HepG2 (cell line): ENCODE results near the gene CD300C. TPM values are rescaled to one million over a fixed set of nuclear protein-coding genes. Genes with fewer than 3 reads are reported as not detected.

Experiments
- ATAC-seq: fragments of 200-7000 bp; cut with Tn5 transposase; 3 replicates; pipeline ENCODE4 v1.9.1; 2020; ENCODE audit warnings: mild to moderate bottlenecking, moderate library complexity
- BruUV-seq: library from RNA; stranded (reverse); fragments of 400-500 nt; replicated peaks from 2 replicates; lab custom pipeline; 2021; lab: Mats Ljungman, UMichigan
- CTCF ChIA-PET: fragments of 300-600 bp; formaldehyde crosslinking; extraction: SDS; loops from one replicate; lab custom pipeline; 2021; ENCODE audit warnings: low total read pairs, inconsistent platforms, low intra/inter-chr PET ratio; lab: Yijun Ruan, JAX
- POLR2A ChIA-PET: fragments of 350-600 bp; sonication (Branson Sonifier 250); formaldehyde crosslinking; loops from one replicate; lab custom pipeline; 2020; ENCODE audit warnings: antibody characterized with exemption, inconsistent platforms; lab: Yijun Ruan, JAX
- DNase-seq: peaks from one replicate; pipeline ENCODE4 v3.0.0-alpha.2; 2015; ENCODE audit warnings: low spot score
- FAIRE-seq: peaks from 3 replicates; lab custom pipeline; 2011; peaks lifted over from hg19 to GRCh38; lab: Jason Lieb, UNC
- H2AFZ ChIP-seq: one replicate; pipeline ENCODE4 v1.6.1; 2011; ENCODE audit warnings: low read length, inconsistent platforms
- H3K27ac ChIP-seq: fragments of 300-600 bp; 3 replicates; pipeline ENCODE4 v1.8.0; 2011; ENCODE audit warnings: mixed run types, mild to moderate bottlenecking, mixed read lengths, low read length, inconsistent platforms; ENCODE audit not compliant: insufficient read depth; ENCODE audit errors: extremely low read length
- H3K27me3 ChIP-seq, 2 experiments: fragments of 200-600 bp in 1 of 2; 2 replicates in 1 of 2; 3 replicates in 1 of 2; pipeline versions ENCODE4 v1.6.0 to v1.8.0; 2011; ENCODE audit warnings: low read length in 2 of 2, mild to moderate bottlenecking in 2 of 2, moderate library complexity in 2 of 2, inconsistent platforms in 1 of 2; ENCODE audit not compliant: insufficient read depth in 2 of 2, control insufficient read depth in 1 of 2
- H3K36me3 ChIP-seq, 2 experiments: fragments of 200-600 bp in 1 of 2; replicated peaks in 1 of 2; 2 replicates in 1 of 2; 3 replicates in 1 of 2; pipeline versions ENCODE4 v1.5.1 to v1.8.0; 2011; ENCODE audit warnings: low read length in 2 of 2, inconsistent platforms in 1 of 2; ENCODE audit not compliant: insufficient read depth in 2 of 2, control insufficient read depth in 1 of 2
- H3K4me1 ChIP-seq: 2 replicates; pipeline ENCODE4 v1.5.1; 2012; ENCODE audit warnings: low read length, inconsistent platforms; ENCODE audit not compliant: insufficient read depth
- H3K4me2 ChIP-seq: 2 replicates; pipeline ENCODE4 v1.6.0; 2011; ENCODE audit warnings: low read depth, low read length, inconsistent platforms
- H3K4me3 ChIP-seq, 3 experiments: fragments of 200-600 bp in 1 of 3; sonication (generic), shearing (Covaris generic) in 1 of 3; replicated peaks in 1 of 3; 2 replicates each; pipeline ENCODE4 v1.5.1; 2011 to 2016; ENCODE audit warnings: low read length in 3 of 3, inconsistent platforms in 2 of 3, low read depth in 2 of 3, mild to moderate bottlenecking in 2 of 3, control low read depth in 1 of 3, mixed read lengths in 1 of 3; ENCODE audit not compliant: insufficient read depth in 1 of 3
- H3K79me2 ChIP-seq: one replicate; pipeline ENCODE4 v1.6.1; 2011; ENCODE audit warnings: low read length, inconsistent platforms; ENCODE audit not compliant: insufficient read depth
- H3K9ac ChIP-seq: 2 replicates; pipeline ENCODE4 v1.6.0; 2011; ENCODE audit warnings: mild to moderate bottlenecking, low read depth, low read length, inconsistent platforms; ENCODE audit not compliant: insufficient read depth
- H3K9me3 ChIP-seq: 2 replicates; pipeline ENCODE4 v1.5.1; 2012; ENCODE audit warnings: mild to moderate bottlenecking, low read length
- H4K20me1 ChIP-seq: 2 replicates; pipeline ENCODE4 v1.6.0; 2011; ENCODE audit warnings: inconsistent platforms, mild to moderate bottlenecking, low read length, moderate library complexity; ENCODE audit not compliant: insufficient read depth
- CENPX ChIP-seq: sonication (generic); formaldehyde crosslinking; IDR thresholded peaks from 2 replicates; pipeline ENCODE4 v1.9.0; 2021; ENCODE audit warnings: mild to moderate bottlenecking, missing genetic modification reagents, moderate library complexity
- FOXK2 ChIP-seq: fragments of 450-650 bp; IDR thresholded peaks from 2 replicates; pipeline ENCODE4 v1.6.1; 2016
- JARID2 ChIP-seq: sonication (generic); formaldehyde crosslinking; IDR thresholded peaks from 2 replicates; pipeline ENCODE4 v1.8.1; 2023; ENCODE audit warnings: missing genetic modification reagents, inconsistent platforms; ENCODE audit not compliant: insufficient replicate concordance
- NR1H2 ChIP-seq: sonication (generic); formaldehyde crosslinking; IDR thresholded peaks from 2 replicates; pipeline ENCODE4 v1.8.1; 2022; ENCODE audit warnings: low read depth, missing genetic modification reagents, borderline replicate concordance
- RBM22 ChIP-seq: fragments of 200-400 bp; formaldehyde crosslinking; optimal IDR thresholded peaks from 2 replicates; pipeline ENCODE3; 2017; ENCODE audit warnings: mild to moderate bottlenecking, low read length, moderate library complexity
- ZFYVE20 ChIP-seq: sonication (generic); formaldehyde crosslinking; IDR thresholded peaks from 2 replicates; pipeline ENCODE4 v1.8.0; 2023; ENCODE audit warnings: low read depth, mild to moderate bottlenecking, moderate library complexity, missing genetic modification reagents, borderline replicate concordance
- ZKSCAN5 ChIP-seq: sonication (generic); formaldehyde crosslinking; IDR thresholded peaks from 2 replicates; pipeline ENCODE4 v1.5.1; 2020; ENCODE audit warnings: mild to moderate bottlenecking, missing genetic modification reagents
- ZNF10 ChIP-seq: sonication (generic); formaldehyde crosslinking; IDR thresholded peaks from 2 replicates; pipeline ENCODE4 v1.4.0; 2020; ENCODE audit warnings: mild to moderate bottlenecking, low read depth, missing genetic modification reagents, borderline replicate concordance
- ZNF550 ChIP-seq: sonication (generic); formaldehyde crosslinking; IDR thresholded peaks from 2 replicates; pipeline ENCODE4 v1.4.0; 2020; ENCODE audit warnings: mild to moderate bottlenecking, missing genetic modification reagents, borderline replicate concordance
- ZNF616 ChIP-seq: sonication (generic); formaldehyde crosslinking; IDR thresholded peaks from 2 replicates; pipeline ENCODE4 v1.5.0; 2020; ENCODE audit warnings: low read depth, mild to moderate bottlenecking, missing genetic modification reagents
- ZNF619 ChIP-seq: sonication (generic); formaldehyde crosslinking; IDR thresholded peaks from 2 replicates; pipeline ENCODE4 v1.4.0; 2020; ENCODE audit warnings: mild to moderate bottlenecking, missing genetic modification reagents
- ZZZ3 ChIP-seq: sonication (generic); formaldehyde crosslinking; IDR thresholded peaks from 2 replicates; pipeline ENCODE4 v1.4.0; 2020; ENCODE audit warnings: missing genetic modification reagents, mild to moderate bottlenecking, borderline replicate concordance
- WGBS: methylation state at CpG from one replicate; pipeline ENCODE4 v1.1.6; 2017; ENCODE audit warnings: low lambda C conversion rate; 5-methylcytosine and 5-hydroxymethylcytosine counted together
- in situ Hi-C: cut with HindIII; loops from 2 replicates; pipeline ENCODE4 v1.10.0; 2017; ENCODE audit warnings: low pct_unique_long_range_greater_than_20kb; ENCODE audit not compliant: extremely low pct_ligation_motif_present
- intact Hi-C: fragments of 100-400 bp; cut with micrococcal nuclease; formaldehyde crosslinking; loops from one replicate; pipeline ENCODE4 v1.10.0; 2022; ENCODE audit not compliant: unreplicated experiment
- polyA plus RNA-seq, 8 experiments: library from polyadenylated mRNA; depleted of rRNA in 3 of 8; stranded (reverse) in 7 of 8; unstranded in 1 of 8; fragments of >200 nt; fragmentation: Illumina TruSeq in 4 of 8; extraction: Trizol in 4 of 8; gene quantifications; 2 replicates each; pipeline versions ENCODE4 v1.2.1 to v1.2.3, GENCODE V29; 2011 to 2016; ENCODE audit warnings: low read depth in 4 of 8, missing spikeins in 1 of 8, mixed read lengths in 1 of 8; ENCODE audit not compliant: insufficient read depth in 1 of 8
- total RNA-seq, 5 experiments: library from RNA; depleted of rRNA; stranded (reverse); fragments of >200 nt; fragmentation: Illumina TruSeq; extraction: Trizol; gene quantifications; 2 replicates each; pipeline ENCODE4 v1.2.3, GENCODE V29; 2016; ENCODE audit warnings: low read depth in 1 of 5
- TF ChIP-seq, protein P1 (sequence below): sonication (generic); formaldehyde crosslinking; IDR thresholded peaks from 2 replicates; pipeline ENCODE4 v1.4.0; 2020; ENCODE audit warnings: mild to moderate bottlenecking, missing genetic modification reagents
- TF ChIP-seq, protein P2 (sequence below): sonication (generic); formaldehyde crosslinking; IDR thresholded peaks from 2 replicates; pipeline ENCODE4 v1.9.0; 2022; ENCODE audit warnings: missing genetic modification reagents, mild to moderate bottlenecking, borderline replicate concordance

The CD300C gene
- total and polyA plus RNA-seq, 2 of the 13 experiments (the other 11 are each of a cell fraction or from before 2014, with no cell fraction given) = not detected

DNA sequence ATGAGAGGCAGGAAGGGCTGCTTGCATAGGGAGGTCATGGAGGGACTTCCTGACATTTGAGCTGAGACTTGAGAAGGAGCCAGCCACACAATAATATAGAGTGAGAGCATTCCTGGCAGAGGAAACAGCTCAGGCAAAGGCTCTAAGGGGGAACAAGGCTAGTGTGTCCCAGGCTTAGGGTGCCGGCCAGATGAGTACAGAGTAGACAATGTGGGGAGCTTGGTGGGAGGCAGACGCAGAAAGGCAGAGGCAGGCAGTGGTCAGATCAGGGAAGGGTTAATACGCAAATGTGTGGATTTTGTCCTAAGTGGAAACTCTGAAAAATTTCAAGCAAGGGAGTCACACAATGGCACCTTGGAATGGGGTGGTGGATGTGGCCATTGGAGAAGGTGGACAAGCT is 45.9 kb downstream of the CD300C start (continued):
- TF ChIP-seq, protein P1, sequence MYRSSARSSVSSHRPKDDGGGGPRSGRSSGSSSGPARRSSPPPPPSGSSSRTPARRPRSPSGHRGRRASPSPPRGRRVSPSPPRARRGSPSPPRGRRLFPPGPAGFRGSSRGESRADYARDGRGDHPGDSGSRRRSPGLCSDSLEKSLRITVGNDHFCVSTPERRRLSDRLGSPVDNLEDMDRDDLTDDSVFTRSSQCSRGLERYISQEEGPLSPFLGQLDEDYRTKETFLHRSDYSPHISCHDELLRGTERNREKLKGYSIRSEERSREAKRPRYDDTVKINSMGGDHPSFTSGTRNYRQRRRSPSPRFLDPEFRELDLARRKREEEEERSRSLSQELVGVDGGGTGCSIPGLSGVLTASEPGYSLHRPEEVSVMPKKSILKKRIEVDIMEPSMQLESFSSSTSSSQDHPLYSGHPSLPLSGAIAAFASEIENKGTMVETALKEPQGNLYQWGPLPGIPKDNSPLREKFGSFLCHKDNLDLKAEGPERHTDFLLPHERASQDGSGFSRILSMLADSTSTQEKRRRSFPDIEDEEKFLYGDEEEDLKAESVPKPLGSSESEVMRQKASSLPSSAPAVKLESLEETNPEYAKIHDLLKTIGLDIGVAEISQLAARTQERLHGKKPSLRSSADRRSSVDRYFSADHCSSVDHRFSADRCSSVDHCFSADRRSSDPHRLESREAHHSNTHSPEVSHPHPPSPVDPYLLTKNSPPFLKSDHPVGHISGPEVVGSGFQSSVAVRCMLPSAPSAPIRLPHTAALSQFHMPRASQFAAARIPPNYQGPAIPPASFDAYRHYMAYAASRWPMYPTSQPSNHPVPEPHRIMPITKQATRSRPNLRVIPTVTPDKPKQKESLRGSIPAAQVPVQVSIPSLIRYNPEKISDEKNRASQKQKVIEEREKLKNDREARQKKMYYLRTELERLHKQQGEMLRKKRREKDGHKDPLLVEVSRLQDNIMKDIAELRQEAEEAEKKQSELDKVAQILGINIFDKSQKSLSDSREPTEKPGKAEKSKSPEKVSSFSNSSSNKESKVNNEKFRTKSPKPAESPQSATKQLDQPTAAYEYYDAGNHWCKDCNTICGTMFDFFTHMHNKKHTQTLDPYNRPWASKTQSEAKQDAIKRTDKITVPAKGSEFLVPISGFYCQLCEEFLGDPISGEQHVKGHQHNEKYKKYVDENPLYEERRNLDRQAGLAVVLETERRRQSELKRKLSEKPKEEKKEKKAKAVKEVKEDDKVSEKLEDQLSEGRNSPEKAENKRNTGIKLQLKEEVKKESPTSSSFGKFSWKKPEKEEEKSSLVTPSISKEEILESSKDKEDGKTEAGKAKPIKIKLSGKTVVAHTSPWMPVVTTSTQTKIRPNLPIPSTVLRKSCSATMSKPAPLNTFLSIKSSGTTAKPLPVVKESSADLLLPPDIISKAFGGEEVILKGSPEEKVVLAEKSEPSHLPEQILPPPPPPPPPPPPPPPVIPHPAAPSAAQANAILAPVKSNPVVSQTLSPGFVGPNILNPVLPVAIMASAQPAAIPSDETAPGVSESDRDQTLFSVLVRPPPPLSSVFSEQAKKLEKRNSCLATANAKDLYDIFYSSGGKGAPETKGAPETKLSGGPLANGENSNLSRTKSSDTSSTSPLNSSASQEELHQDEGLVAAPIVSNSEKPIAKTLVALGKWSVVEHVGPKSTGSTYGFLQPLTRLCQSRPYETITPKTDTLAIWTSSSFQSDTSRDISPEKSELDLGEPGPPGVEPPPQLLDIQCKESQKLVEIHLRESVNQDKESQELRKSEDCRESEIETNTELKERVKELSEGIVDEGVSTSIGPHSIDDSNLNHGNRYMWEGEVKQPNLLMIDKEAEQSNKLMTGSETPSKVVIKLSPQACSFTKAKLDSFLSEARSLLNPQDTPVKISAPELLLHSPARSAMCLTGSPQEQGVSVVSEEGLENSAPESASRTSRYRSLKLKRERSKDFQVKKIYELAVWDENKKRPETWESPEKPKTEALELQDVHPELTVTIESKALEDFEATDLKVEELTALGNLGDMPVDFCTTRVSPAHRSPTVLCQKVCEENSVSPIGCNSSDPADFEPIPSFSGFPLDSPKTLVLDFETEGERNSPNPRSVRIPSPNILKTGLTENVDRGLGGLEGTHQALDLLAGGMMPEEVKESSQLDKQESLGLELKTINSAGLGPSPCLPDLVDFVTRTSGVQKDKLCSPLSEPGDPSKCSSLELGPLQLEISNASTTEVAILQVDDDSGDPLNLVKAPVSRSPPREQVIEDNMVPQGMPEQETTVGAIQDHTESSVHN (CRISPR knock-in tag) = no peak
- TF ChIP-seq NR1H2 (CRISPR knock-in tag) = no peak

DNA sequence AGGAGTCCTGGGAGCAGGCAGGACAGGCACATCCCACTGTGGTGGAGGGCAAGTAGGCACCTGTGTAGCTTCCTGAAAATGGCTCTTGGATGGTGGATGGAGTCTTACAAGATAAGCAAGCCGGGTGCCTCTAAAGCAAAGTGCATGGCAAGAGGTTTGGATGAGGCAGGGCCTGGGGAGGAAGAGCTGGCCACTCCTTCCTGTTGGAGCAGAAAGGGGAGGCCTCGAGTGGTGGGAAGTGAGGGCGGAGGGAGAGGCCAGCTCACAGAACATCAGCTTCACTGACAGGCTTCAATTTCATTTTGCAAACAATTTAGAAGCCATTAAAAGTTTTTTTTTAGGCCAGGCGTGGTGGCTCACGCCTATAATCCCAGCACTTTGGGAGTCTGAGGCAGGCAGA is 48.4 kb downstream of the CD300C start:
- no peak for DNase-seq
- ATAC-seq = no peak
- Histone ChIP-seq H3K9ac (no peak overlapping the region), H3K4me1 (no peaks in the 10 kb centered on the region), H3K4me2 (no peak overlapping the region), H4K20me1 (no peaks in the 10 kb centered on the region), H3K9me3 (no peaks in the 10 kb centered on the region), H3K36me3 (no peaks in the 10 kb centered on the region), H3K27me3 (peaks cover 0 to 4% of the 10 kb centered on the region in 2 experiments; a peak in 1 of 5 replicates), H3K4me3 (no peak overlapping the region), H2AFZ (no peak overlapping the region), H3K79me2 (no peaks in the 10 kb centered on the region), H3K27ac (no peak overlapping the region)
- CTCF ChIA-PET = no interaction called here
- BruUV-seq = no TSS peak
- no peak for FAIRE-seq
- intact Hi-C loops (loop anchor here (10.0 kb wide), 1 partner anchor 193 kb away; no protein-coding TSS in a partner anchor), in situ Hi-C loops (no loop called here)
- POLR2A ChIA-PET = no interaction called here
- WGBS = 19% methylated on average over 5 of the region's 5 CpGs
- TF ChIP-seq ZNF550 (CRISPR knock-in tag) = no peak
- no peak for TF ChIP-seq ZZZ3 (CRISPR knock-in tag)
- TF ChIP-seq JARID2 (CRISPR knock-in tag) = no peak
- no peak for TF ChIP-seq RBM22
- no peak for TF ChIP-seq ZNF10 (CRISPR knock-in tag)
- no peak for TF ChIP-seq FOXK2
- TF ChIP-seq CENPX (CRISPR knock-in tag) = no peak
- no peak for TF ChIP-seq ZKSCAN5 (CRISPR knock-in tag)
- no peak for TF ChIP-seq ZNF616 (CRISPR knock-in tag)
- TF ChIP-seq ZFYVE20 (CRISPR knock-in tag) = no peak
- TF ChIP-seq, protein P2, sequence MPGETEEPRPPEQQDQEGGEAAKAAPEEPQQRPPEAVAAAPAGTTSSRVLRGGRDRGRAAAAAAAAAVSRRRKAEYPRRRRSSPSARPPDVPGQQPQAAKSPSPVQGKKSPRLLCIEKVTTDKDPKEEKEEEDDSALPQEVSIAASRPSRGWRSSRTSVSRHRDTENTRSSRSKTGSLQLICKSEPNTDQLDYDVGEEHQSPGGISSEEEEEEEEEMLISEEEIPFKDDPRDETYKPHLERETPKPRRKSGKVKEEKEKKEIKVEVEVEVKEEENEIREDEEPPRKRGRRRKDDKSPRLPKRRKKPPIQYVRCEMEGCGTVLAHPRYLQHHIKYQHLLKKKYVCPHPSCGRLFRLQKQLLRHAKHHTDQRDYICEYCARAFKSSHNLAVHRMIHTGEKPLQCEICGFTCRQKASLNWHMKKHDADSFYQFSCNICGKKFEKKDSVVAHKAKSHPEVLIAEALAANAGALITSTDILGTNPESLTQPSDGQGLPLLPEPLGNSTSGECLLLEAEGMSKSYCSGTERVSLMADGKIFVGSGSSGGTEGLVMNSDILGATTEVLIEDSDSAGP = no peak
- no peak for TF ChIP-seq ZNF619 (CRISPR knock-in tag)
